HTR-8/SVneo (cell line): ENCODE measurements around the gene TPST2.

ENCODE experiments used
- DNase-seq: peaks from one replicate; pipeline ENCODE4 v3.0.0; 2011; ENCODE audit warnings: low spot score, mixed read lengths; ENCODE audit not compliant: insufficient read length
- FAIRE-seq: peaks from 2 replicates; lab custom pipeline; 2011; peaks lifted over from hg19 to GRCh38; lab: Jason Lieb, UNC

Gene TPST2

GRCh38 chr22:26561756-26562417 is 28.0 kb downstream of the TPST2 start:
- DNase-seq (no peak), FAIRE-seq (no peak)

- FAIRE-seq = no peak
- DNase-seq = no peak
Observed at GRCh38 chr22:26559961-26560575, 29.9 kb downstream of the TPST2 start.

- FAIRE-seq (no peak), DNase-seq (no peak)
Observed at GRCh38 chr22:26558248-26558895, 31.6 kb downstream of the TPST2 start.

DNA sequence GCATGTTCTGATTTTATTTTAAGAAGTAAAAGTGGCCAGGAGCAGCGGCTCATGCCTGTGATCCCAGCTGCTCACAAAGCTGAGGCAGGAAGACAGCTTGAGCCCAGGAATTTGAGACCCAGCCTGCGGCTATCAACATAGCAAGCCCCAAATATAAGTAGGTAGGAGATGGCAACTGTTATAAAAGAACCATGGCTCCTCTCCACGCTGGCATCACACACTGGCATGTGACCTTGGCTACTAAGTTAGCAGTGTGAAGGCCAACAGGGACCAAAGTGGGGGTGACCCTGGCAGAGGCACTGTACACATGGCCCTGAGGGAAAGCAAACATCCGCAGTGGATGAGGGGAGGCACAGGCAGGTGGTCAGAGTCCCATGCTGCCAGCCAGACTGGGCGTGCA is 33.0 kb downstream of the TPST2 start:
- FAIRE-seq = no peak
- no peak for DNase-seq

DNA sequence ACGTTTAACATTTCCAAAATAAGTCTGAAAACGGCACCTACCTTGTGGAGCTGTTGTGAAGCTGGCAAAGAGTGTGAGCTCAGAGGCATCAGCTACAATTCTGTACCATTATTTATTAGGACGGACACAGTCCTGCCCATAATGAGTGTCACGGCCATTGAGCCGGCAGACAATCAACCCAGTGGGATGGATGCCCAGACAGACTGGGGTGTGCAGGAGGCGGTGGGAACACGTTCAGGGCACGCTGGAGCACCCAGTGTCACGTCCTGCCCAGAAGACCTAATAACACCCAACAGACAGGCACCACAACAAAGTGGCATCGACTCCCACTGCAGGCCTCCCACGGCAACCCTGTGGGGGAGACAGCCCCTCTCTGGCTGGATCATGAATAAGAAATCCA is 34.5 kb downstream of the TPST2 start:
- no peak for FAIRE-seq

GRCh38 chr22:26554956-26555355 is 35.0 kb downstream of the TPST2 start:
- DNase-seq = no peak
- no peak for FAIRE-seq

More for the DNA sequence above, 34.5 kb downstream of the TPST2 start:
- no peak for DNase-seq

GRCh38 chr22:26553056-26553752 is 36.7 kb downstream of the TPST2 start:
- DNase-seq (peak; percentile 55), FAIRE-seq (no peak)

DNA sequence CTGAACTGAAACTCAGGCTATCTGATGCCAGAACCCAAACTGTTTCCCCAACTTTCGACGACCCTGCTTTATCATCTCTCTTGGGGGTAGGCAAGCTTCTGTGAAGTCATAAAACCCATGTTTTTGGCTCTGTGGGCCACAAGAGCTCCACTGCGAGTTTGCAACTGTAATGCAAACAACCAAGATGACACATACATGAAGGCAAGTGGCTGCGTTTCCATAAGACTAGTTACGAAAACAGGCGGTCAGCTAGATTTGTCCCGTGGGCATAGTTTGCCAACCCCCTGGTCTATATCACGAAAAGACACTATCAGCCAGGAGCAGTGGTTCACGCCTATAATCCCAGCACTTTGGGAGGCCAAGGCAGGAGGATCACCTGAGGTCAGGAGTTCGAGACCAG is 37.5 kb downstream of the TPST2 start:
- FAIRE-seq (no peak), DNase-seq (no peak)

- no peak for FAIRE-seq
- DNase-seq = no peak
Observed at GRCh38 chr22:26551568-26551967, 38.4 kb downstream of the TPST2 start.

GRCh38 chr22:26550498-26551033 is 39.4 kb downstream of the TPST2 start:
- no peak for FAIRE-seq
- peak; percentile 65 for DNase-seq

DNA sequence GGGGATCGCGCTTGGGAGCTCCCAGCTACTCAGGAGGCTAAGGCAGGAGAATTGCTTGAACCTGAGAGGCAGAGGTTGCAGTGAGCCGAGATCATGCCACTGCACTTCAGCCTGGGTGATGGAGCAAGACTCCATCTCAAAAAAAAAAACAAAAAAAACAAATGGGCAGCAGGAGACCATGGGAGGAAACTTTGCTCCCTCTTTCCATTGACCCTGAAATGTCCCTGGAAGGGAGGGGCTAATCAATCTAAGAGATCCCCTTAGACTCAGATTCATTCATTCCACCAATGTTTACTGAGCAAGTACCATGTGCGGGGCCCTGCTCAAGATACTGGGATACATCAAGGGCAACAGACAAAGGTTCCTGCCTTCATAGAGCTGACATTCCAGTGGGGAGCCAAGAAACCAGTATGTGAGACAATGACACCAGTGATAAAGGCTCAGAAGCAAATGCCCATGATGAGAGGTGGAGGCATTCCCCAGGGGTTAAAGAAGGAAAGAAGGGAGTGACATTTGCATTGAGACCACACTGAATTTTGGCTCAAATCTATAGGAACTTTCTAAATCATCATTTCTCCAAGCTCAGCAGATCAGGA is 39.9 kb downstream of the TPST2 start:
- DNase-seq (no peak), FAIRE-seq (no peak)

DNA sequence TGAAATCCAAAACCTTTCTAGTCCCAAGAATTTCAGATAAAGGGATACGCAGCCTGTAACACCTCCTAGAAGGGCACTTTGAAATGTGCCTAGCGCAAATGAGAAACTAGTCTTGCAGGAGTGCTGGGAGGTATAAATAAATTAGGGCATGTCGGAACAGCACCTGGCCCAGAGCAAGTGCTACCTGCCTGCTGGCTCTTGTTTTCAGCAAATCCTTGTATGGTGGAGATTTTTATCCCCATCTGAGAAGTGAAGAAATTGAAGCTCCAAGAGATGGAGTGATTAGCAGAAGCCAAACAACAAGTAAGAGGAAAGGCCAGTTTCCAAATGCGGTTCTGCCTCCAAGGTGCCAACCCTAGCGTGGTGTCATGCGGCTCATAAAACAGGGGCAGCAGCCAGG is 40.9 kb downstream of the TPST2 start:
- DNase-seq = no peak
- FAIRE-seq = no peak

DNA sequence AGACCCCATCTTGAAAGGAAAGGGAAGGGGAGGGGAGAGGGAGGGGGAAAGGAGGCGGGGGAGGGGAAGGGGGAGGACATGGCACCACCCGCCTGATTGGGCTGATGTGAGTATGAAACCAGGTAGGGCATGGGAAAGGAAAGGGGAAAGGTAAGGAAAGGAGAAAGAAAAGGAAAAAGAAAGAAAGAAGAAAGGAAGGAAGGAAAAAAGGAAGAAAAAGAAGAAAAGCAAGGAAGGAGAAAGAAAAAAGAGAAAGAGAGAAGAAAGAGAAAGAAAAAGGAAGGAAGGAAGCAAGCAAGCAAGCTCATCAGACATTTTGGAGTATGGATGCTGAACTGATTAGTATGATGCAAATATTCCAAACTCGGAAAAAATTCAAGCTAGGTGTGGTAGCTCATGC is 41.6 kb downstream of the TPST2 start:
- FAIRE-seq (no peak), DNase-seq (no peak)

- no peak for DNase-seq
- FAIRE-seq = no peak
Observed at GRCh38 chr22:26547837-26548236, 42.1 kb downstream of the TPST2 start.

- no peak for DNase-seq
- FAIRE-seq = no peak
Observed at GRCh38 chr22:26547426-26547825, 42.5 kb downstream of the TPST2 start.

DNA sequence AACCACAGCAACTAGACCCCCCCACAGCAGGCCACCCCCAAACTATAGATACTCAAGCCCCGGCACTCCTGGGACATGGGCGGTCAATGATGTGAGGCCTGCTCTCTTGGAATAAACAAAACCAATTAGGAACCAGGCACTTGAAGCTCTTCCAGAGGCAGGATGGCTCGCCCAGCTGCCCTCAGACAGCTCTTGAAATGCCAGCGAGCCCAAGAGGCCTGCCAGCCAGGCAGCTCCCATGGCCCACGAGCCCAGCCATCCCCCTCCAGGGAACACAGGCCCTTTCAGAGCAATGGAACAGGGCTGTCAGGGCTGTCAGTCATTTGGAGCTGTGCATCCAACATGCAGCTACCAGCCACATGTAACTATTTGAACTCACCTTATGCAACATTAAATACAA is 43.6 kb downstream of the TPST2 start:
- no peak for FAIRE-seq
- no peak for DNase-seq

GRCh38 chr22:26545827-26546226 is 44.1 kb downstream of the TPST2 start:
- DNase-seq = no peak
- FAIRE-seq = no peak

GRCh38 chr22:26545385-26545784 is 44.5 kb downstream of the TPST2 start:
- FAIRE-seq (no peak), DNase-seq (no peak)

- FAIRE-seq = no peak
- DNase-seq = no peak
Observed at GRCh38 chr22:26544489-26544888, 45.4 kb downstream of the TPST2 start.

GRCh38 chr22:26542831-26543230 is 47.1 kb downstream of the TPST2 start:
- DNase-seq (no peak), FAIRE-seq (no peak)
